B cell (primary cell): ENCODE measurements around the gene C7orf33. TPM values are rescaled to one million over a fixed set of nuclear protein-coding genes. Genes with fewer than 3 reads are reported as not detected.

Experiments used
- ATAC-seq: fragments of 200-7000 bp; cut with Tn5 transposase; one replicate; pipeline ENCODE4 v1.10.0; 2021; ENCODE audit warnings: low read depth, mild to moderate bottlenecking, moderate number of reproducible peaks, moderate library complexity
- CTCF ChIA-PET: fragments of 350-600 bp; sonication (Branson Sonifier 250); formaldehyde crosslinking; loops from one replicate; lab custom pipeline; 2021; ENCODE audit warnings: antibody characterized with exemption, inconsistent platforms; lab: Charles Lee
- POLR2A ChIA-PET: fragments of 350-600 bp; sonication (Branson Sonifier 250); formaldehyde crosslinking; loops from one replicate; lab custom pipeline; 2021; ENCODE audit warnings: antibody characterized with exemption; lab: Charles Lee
- DNase-seq: peaks from one replicate; pipeline ENCODE4 v3.0.0; 2013
- H2AFZ ChIP-seq: 2 replicates; pipeline ENCODE4 v1.6.1; 2012; ENCODE audit warnings: mild to moderate bottlenecking, low read depth, low read length; ENCODE audit not compliant: insufficient read depth, poor library complexity, severe bottlenecking
- H3K27ac ChIP-seq, 2 donors: 1 replicate in 1 of 2; 2 replicates in 1 of 2; pipeline ENCODE4 v1.5.1; 2012 to 2013; ENCODE audit warnings: low read length in 2 of 2, mild to moderate bottlenecking in 2 of 2, moderate library complexity in 1 of 2
- H3K27me3 ChIP-seq, 4 experiments: fragments of 200-600 bp in 1 of 4; sonication (generic) in 1 of 4; replicated peaks in 1 of 4; 1 replicate in 2 of 4; 2 replicates in 2 of 4; pipeline versions ENCODE4 v1.6.1 to v1.7.0; 2013 to 2016; ENCODE audit warnings: low read length in 3 of 4, mild to moderate bottlenecking in 2 of 4, mixed read lengths in 1 of 4, moderate library complexity in 1 of 4; ENCODE audit not compliant: insufficient read depth in 4 of 4, control insufficient read depth in 3 of 4; ENCODE audit errors: control extremely low read depth in 1 of 4
- H3K36me3 ChIP-seq, 2 experiments: replicated peaks in 1 of 2; 1 replicate in 1 of 2; 2 replicates in 1 of 2; pipeline versions ENCODE4 v1.6.1 to v1.7.1; 2013; ENCODE audit warnings: low read length in 1 of 2; ENCODE audit not compliant: insufficient read depth in 2 of 2, control insufficient read depth in 1 of 2; ENCODE audit errors: control extremely low read depth in 1 of 2, extremely low read depth in 1 of 2
- H3K4me1 ChIP-seq, 2 donors: fragments of 200-600 bp in 1 of 2; sonication (generic) in 1 of 2; 1 replicate in 1 of 2; 2 replicates in 1 of 2; pipeline versions ENCODE4 v1.5.1 to v1.6.1; 2013 to 2017; ENCODE audit warnings: low read length in 2 of 2; ENCODE audit not compliant: control insufficient read depth in 2 of 2, insufficient read depth in 2 of 2
- H3K4me2 ChIP-seq: replicated peaks from 2 replicates; pipeline ENCODE3; 2012; ENCODE audit warnings: mild to moderate bottlenecking, low read depth, low read length; ENCODE audit not compliant: poor library complexity, severe bottlenecking
- H3K4me3 ChIP-seq, 5 experiments: fragments of 200-600 bp in 1 of 5; sonication (generic) in 1 of 5; 1 replicate in 3 of 5; 2 replicates in 2 of 5; pipeline versions ENCODE4 v1.5.1 to v1.7.0; 2011 to 2016; ENCODE audit warnings: low read length in 4 of 5, mild to moderate bottlenecking in 4 of 5, low read depth in 2 of 5, control low read depth in 1 of 5, moderate library complexity in 1 of 5; ENCODE audit not compliant: insufficient read depth in 1 of 5; ENCODE audit errors: control extremely low read depth in 1 of 5, extremely low read depth in 1 of 5
- H3K79me2 ChIP-seq: fragments of 200-600 bp; sonication (generic); one replicate; pipeline ENCODE4 v1.6.0; 2016; ENCODE audit warnings: low read length; ENCODE audit not compliant: control insufficient read depth, insufficient read depth
- H3K9ac ChIP-seq: fragments of 200-600 bp; sonication (generic); 2 replicates; pipeline ENCODE4 v1.6.1; 2017; ENCODE audit warnings: mild to moderate bottlenecking, low read length, moderate library complexity
- H3K9me3 ChIP-seq, 3 donors: one replicate each; pipeline versions ENCODE4 v1.6.1 to v1.7.1; 2013; ENCODE audit warnings: low read length in 2 of 3; ENCODE audit not compliant: control insufficient read depth in 2 of 3, insufficient read depth in 1 of 3; ENCODE audit errors: control extremely low read depth in 1 of 3
- H4K20me1 ChIP-seq: 2 replicates; pipeline ENCODE4 v1.6.0; 2012; ENCODE audit warnings: mild to moderate bottlenecking, low read length; ENCODE audit not compliant: insufficient read depth, control insufficient read depth, poor library complexity, severe bottlenecking
- H3K27ac Mint-ChIP-seq: one replicate; pipeline ENCODE4 v1.8.0; 2021; ENCODE audit warnings: mixed read lengths
- H3K27me3 Mint-ChIP-seq: one replicate; pipeline ENCODE4 v1.8.0; 2021; ENCODE audit warnings: mixed read lengths
- H3K4me1 Mint-ChIP-seq: one replicate; pipeline ENCODE4 v1.8.0; 2021; ENCODE audit warnings: mixed read lengths
- H3K4me3 Mint-ChIP-seq: one replicate; pipeline ENCODE4 v1.8.0; 2021; ENCODE audit warnings: mixed read lengths
- H3K9me3 Mint-ChIP-seq: one replicate; pipeline ENCODE4 v1.8.0; 2022; ENCODE audit warnings: mixed read lengths; ENCODE audit not compliant: insufficient read depth
- EZH2 ChIP-seq: IDR thresholded peaks from 2 replicates; pipeline ENCODE4 v1.6.1; 2012; ENCODE audit warnings: borderline replicate concordance, low read depth, mild to moderate bottlenecking, moderate library complexity, low read length; ENCODE audit not compliant: insufficient read depth, poor library complexity, severe bottlenecking
- WGBS: methylation state at CpG from one replicate; pipeline ENCODE4 v1.1.5; 2013; ENCODE audit warnings: missing lambda C conversion rate; ENCODE audit not compliant: insufficient coverage; 5-methylcytosine and 5-hydroxymethylcytosine counted together
- intact Hi-C: fragments of 100-400 bp; cut with micrococcal nuclease; formaldehyde crosslinking; loops from one replicate; pipeline ENCODE4 v1.10.0; 2022
- polyA plus RNA-seq: library from polyadenylated mRNA; depleted of rRNA; stranded (reverse); fragments of >200 nt; gene quantifications from 2 replicates; pipeline ENCODE4 v1.2.3, GENCODE V29; 2012
- total RNA-seq, 2 donors: library from RNA; stranded (reverse); fragments of 120-200 nt in 1 of 2; gene quantifications; 1 replicate in 1 of 2; 2 replicates in 1 of 2; pipeline versions ENCODE4 v1.2.3 to v1.2.4, GENCODE V29; 2013 to 2022
- TF ChIP-seq, protein P1 (sequence below): fragments of 200-600 bp; IDR thresholded peaks from one replicate; pipeline ENCODE4 v1.8.0; 2022; ENCODE audit warnings: antibody characterized with exemption, mild to moderate bottlenecking

C7orf33 gene
- total and polyA plus RNA-seq, 2 donors (not counting 1 experiment from before 2014, with no cell fraction given): not detected

DNA sequence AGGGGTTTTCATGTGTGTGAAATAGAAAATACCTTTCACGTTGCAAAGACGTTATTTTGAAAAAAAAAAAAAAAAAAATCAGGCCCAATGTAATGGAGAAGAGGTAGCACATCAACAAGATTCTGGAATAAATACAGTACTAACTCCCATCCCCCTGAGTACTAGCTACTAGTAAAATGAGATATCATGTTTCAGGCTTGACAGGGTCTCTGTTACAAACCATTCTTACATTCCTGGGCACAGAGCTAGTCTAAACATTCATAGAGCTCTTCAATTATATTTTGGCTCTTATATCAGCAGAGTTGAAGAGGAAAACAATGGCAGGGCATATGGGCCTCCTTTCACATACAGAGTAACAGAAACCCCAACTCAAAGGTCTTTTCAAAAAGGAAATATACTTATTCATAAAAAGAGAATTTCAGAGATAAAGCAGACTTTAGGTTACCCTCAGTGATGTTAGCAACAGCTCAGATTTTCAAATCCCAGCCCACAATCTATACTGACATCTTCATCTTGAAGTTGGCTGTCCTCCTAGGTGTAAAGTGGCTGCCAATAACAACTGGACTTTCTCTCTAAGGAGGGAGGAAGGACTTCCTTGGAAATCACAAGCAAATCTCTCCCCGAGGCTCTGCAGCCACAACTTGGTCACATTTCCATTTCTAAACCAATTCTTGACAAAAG lies 18.6 kb downstream of the C7orf33 start:
- Histone ChIP-seq H2AFZ (no peak overlapping the region), H3K4me3 (no peak overlapping the region), H3K36me3 (no peaks in the 10 kb centered on the region), H3K79me2 (no peaks in the 10 kb centered on the region), H3K27ac (no peak overlapping the region), H4K20me1 (no peaks in the 10 kb centered on the region), H3K9me3 (peaks cover 0 to 7% (median 2%) of the 10 kb centered on the region in 3 donors), H3K27me3 (peaks cover 0 to 5% (median 0%) of the 10 kb centered on the region in 4 experiments), H3K4me1 (no peaks in the 10 kb centered on the region), H3K9ac (no peak overlapping the region), H3K4me2 (no peak overlapping the region)
- intact Hi-C loops: no loop called here
- H3K4me1 Mint-ChIP-seq: no peaks in the 10 kb centered on the region
- H3K4me3 Mint-ChIP-seq: no peak overlapping the region
- peaks cover 3% of the 10 kb centered on the region for H3K9me3 Mint-ChIP-seq
- no peak overlapping the region for H3K27ac Mint-ChIP-seq
- ATAC-seq (no peak), DNase-seq (no peak)
- CTCF ChIA-PET: no interaction called here
- no CpG with 5 or more reads among the region's 3 CpGs for WGBS
- TF ChIP-seq EZH2: no peak
- TF ChIP-seq, protein P1, sequence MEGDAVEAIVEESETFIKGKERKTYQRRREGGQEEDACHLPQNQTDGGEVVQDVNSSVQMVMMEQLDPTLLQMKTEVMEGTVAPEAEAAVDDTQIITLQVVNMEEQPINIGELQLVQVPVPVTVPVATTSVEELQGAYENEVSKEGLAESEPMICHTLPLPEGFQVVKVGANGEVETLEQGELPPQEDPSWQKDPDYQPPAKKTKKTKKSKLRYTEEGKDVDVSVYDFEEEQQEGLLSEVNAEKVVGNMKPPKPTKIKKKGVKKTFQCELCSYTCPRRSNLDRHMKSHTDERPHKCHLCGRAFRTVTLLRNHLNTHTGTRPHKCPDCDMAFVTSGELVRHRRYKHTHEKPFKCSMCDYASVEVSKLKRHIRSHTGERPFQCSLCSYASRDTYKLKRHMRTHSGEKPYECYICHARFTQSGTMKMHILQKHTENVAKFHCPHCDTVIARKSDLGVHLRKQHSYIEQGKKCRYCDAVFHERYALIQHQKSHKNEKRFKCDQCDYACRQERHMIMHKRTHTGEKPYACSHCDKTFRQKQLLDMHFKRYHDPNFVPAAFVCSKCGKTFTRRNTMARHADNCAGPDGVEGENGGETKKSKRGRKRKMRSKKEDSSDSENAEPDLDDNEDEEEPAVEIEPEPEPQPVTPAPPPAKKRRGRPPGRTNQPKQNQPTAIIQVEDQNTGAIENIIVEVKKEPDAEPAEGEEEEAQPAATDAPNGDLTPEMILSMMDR: no peak
- H3K27me3 Mint-ChIP-seq: peaks cover 34% of the 10 kb centered on the region
- POLR2A ChIA-PET: interaction anchor here (0.6 kb wide), 1 partner anchor 15 kb away, joined by 4 read pairs; no protein-coding TSS in a partner anchor

DNA sequence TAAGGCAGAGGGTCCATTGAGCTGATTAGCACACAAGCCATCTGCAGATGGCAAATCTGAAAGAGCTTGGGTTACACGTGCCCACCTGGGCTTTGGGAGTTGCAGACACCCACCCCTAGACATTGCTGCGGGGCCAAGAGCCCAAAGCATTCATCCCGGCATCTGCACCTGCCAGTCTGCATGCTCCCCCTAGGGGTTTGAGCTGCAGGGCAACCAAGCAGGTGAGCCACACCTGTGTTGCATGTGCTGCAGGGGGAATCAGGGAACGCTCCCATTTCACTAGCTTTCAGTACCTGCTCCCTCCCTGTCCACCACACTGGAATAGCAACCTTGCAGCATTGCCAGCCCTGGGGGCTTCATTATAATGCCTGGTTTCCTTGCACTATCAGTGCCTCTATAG lies 21.1 kb downstream of the C7orf33 start:
- Histone ChIP-seq H3K4me3 (no peak overlapping the region), H3K27me3 (peaks cover 0 to 8% (median 0%) of the 10 kb centered on the region in 4 experiments), H3K27ac (no peak overlapping the region), H3K79me2 (no peaks in the 10 kb centered on the region), H3K9ac (no peak overlapping the region), H3K4me2 (no peak overlapping the region), H4K20me1 (no peaks in the 10 kb centered on the region), H3K4me1 (no peaks in the 10 kb centered on the region), H3K36me3 (no peaks in the 10 kb centered on the region), H2AFZ (no peak overlapping the region), H3K9me3 (peaks cover 0 to 3% (median 0%) of the 10 kb centered on the region in 3 donors)
- CTCF ChIA-PET: no interaction called here
- POLR2A ChIA-PET: no interaction called here
- Mint-ChIP-seq H3K4me3 (no peak overlapping the region), H3K27me3 (peaks cover 34% of the 10 kb centered on the region), H3K9me3 (no peaks in the 10 kb centered on the region), H3K27ac (no peak overlapping the region), H3K4me1 (no peaks in the 10 kb centered on the region)
- no peak for TF ChIP-seq EZH2
- TF ChIP-seq, protein P1: no peak
- DNase-seq: no peak
- intact Hi-C loops: no loop called here
- WGBS: 70% methylated on average over 4 of the region's 4 CpGs
- no peak for ATAC-seq
